Activated CD4-positive, alpha-beta T cell treated with anti-CD3 and anti-CD28 coated beads, Interleukin-10, Interleukin-2, amounts not matched to agents 100 ng/mL and 50 ng/mL, durations not matched to agents 16 hours and 8 hours (primary cell): ENCODE results near the gene KIT.

Experiments used
- DNase-seq: peaks from one replicate; pipeline ENCODE4 v3.0.0-alpha.2; 2020

KIT gene

GRCh38 chr4:54708339-54709279 lies 50.9 kb downstream of the KIT start:
- no peak for DNase-seq

GRCh38 chr4:54709400-54709799 lies 51.6 kb downstream of the KIT start:
- no peak for DNase-seq

GRCh38 chr4:54712206-54712605 lies 54.4 kb downstream of the KIT start:
- no peak for DNase-seq

GRCh38 chr4:54714631-54715030 lies 56.9 kb downstream of the KIT start:
- DNase-seq, result no peak

GRCh38 chr4:54716478-54717065 lies 58.8 kb downstream of the KIT start:
- no peak for DNase-seq

GRCh38 chr4:54717694-54718093 lies 59.9 kb downstream of the KIT start:
- DNase-seq, result no peak

GRCh38 chr4:54719378-54719777 lies 61.6 kb downstream of the KIT start:
- no peak for DNase-seq

- DNase-seq, result no peak
Observed at GRCh38 chr4:54723220-54723619, 65.5 kb downstream of the KIT start.

- no peak for DNase-seq
Observed at GRCh38 chr4:54723820-54724219, 66.1 kb downstream of the KIT start.

GRCh38 chr4:54726907-54727306 lies 69.2 kb downstream of the KIT start:
- no peak for DNase-seq

GRCh38 chr4:54727346-54727745 lies 69.6 kb downstream of the KIT start:
- no peak for DNase-seq

- no peak for DNase-seq
Observed at GRCh38 chr4:54728368-54728767, 70.6 kb downstream of the KIT start.

- DNase-seq, result no peak
Observed at GRCh38 chr4:54729256-54729655, 71.5 kb downstream of the KIT start.

GRCh38 chr4:54730581-54730980 lies 72.8 kb downstream of the KIT start:
- no peak for DNase-seq

GRCh38 chr4:54731552-54731951 lies 73.8 kb downstream of the KIT start:
- DNase-seq, result no peak

- no peak for DNase-seq
Observed at GRCh38 chr4:54731976-54732375, 74.2 kb downstream of the KIT start.

GRCh38 chr4:54737421-54737820 lies 79.7 kb downstream of the KIT start:
- DNase-seq, result no peak

- no peak for DNase-seq
Observed at GRCh38 chr4:54741202-54741601, 83.4 kb downstream of the KIT start.

GRCh38 chr4:54742636-54743399 lies 85.1 kb downstream of the KIT start:
- DNase-seq, result no peak

- no peak for DNase-seq
Observed at GRCh38 chr4:54743562-54743961, 85.8 kb downstream of the KIT start.

- no peak for DNase-seq
Observed at GRCh38 chr4:54744487-54744886, 86.7 kb downstream of the KIT start.

- no peak for DNase-seq
Observed at GRCh38 chr4:54745031-54745770, 87.4 kb downstream of the KIT start.

- DNase-seq, result no peak
Observed at GRCh38 chr4:54746218-54746617, 88.5 kb downstream of the KIT start.
